GM23338 (cell line): ENCODE results near the gene STAT5B.

ENCODE experiments used
- EZH2 ChIP-seq: fragments of 200-600 bp; sonication (generic); IDR thresholded peaks from one replicate; pipeline ENCODE4 v1.8.0; 2017; ENCODE audit warnings: antibody characterized with exemption, mild to moderate bottlenecking, low read depth; ENCODE audit not compliant: unreplicated experiment
- POLR2AphosphoS5 ChIP-seq: IDR thresholded peaks from 2 replicates; pipeline ENCODE4 v1.6.1; 2016; ENCODE audit warnings: antibody characterized with exemption, low read depth
- TF ChIP-seq, protein P1 (sequence below), 2 experiments: fragments of 200-600 bp in 1 of 2; sonication (generic) in 1 of 2; conservative IDR thresholded peaks; 2 replicates each; pipeline versions ENCODE4 v1.5.1 to v1.6.1; 2016 to 2017; ENCODE audit warnings: antibody characterized with exemption in 2 of 2, low read depth in 2 of 2, mild to moderate bottlenecking in 2 of 2, moderate library complexity in 1 of 2
- TF ChIP-seq, protein P2 (sequence below): IDR thresholded peaks from 2 replicates; pipeline ENCODE4 v1.6.1; 2016; ENCODE audit warnings: antibody characterized with exemption

DNA sequence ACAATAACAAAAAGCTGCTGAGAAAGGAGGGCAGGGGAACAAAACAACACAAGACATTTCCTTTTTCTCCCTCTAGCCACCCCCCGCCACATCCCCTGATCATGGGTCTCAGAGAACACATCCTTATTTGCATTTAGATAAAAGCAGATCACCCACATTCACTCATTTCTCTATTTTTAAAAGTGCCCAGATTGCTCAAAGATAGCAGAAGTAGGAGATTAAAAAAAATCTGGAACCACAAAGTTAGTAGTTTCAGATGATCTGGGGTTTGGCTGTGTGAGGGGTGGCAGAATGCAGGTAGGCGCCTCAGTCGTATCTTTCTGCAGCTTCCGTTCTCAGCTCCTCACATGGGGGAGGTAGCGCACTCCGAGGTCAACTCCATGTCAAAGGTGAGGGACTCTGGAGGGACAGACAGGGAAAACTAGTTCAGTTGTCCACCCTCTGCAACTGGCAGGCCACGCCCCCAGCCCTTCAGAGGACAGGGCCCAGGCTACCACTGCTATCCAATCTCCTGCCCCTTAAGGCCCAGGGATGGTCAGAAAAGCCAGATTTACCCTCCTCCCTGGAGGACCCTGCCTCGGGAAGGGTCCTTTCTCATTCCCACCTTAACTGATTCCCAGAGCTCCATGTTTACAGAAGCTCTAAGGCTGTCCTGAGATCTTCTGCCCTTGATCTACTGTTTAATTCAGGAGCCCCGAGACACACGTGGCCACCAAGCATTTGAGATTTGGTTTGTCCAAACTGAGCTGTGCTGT lies 39.4 kb upstream of the STAT5B start:
- TF ChIP-seq EZH2 (no peak), POLR2AphosphoS5 (no peak)
- TF ChIP-seq, protein P1, sequence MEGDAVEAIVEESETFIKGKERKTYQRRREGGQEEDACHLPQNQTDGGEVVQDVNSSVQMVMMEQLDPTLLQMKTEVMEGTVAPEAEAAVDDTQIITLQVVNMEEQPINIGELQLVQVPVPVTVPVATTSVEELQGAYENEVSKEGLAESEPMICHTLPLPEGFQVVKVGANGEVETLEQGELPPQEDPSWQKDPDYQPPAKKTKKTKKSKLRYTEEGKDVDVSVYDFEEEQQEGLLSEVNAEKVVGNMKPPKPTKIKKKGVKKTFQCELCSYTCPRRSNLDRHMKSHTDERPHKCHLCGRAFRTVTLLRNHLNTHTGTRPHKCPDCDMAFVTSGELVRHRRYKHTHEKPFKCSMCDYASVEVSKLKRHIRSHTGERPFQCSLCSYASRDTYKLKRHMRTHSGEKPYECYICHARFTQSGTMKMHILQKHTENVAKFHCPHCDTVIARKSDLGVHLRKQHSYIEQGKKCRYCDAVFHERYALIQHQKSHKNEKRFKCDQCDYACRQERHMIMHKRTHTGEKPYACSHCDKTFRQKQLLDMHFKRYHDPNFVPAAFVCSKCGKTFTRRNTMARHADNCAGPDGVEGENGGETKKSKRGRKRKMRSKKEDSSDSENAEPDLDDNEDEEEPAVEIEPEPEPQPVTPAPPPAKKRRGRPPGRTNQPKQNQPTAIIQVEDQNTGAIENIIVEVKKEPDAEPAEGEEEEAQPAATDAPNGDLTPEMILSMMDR (conservative IDR thresholded peaks at IDR 0.05; ENCODE audit: low read depth in 2 of 2) = no peak
- TF ChIP-seq, protein P2, sequence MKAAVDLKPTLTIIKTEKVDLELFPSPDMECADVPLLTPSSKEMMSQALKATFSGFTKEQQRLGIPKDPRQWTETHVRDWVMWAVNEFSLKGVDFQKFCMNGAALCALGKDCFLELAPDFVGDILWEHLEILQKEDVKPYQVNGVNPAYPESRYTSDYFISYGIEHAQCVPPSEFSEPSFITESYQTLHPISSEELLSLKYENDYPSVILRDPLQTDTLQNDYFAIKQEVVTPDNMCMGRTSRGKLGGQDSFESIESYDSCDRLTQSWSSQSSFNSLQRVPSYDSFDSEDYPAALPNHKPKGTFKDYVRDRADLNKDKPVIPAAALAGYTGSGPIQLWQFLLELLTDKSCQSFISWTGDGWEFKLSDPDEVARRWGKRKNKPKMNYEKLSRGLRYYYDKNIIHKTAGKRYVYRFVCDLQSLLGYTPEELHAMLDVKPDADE = no peak
